ENCODE data around the gene NUPR2.
"Not testable (repeated sequence)": the region's sequence is repeated elsewhere in the genome, so short reads cannot be mapped to it uniquely, and the experiment has no call there.

- not testable (repeated sequence) for TF ChIP-seq CTCF (optimal IDR thresholded peaks at IDR 0.05 in 1 of 3, IDR thresholded peaks at IDR 0.05 in 1 of 3, conservative IDR thresholded peaks at IDR 0.05 in 1 of 3; ENCODE audit: extremely low read depth in 1 of 3, insufficient read depth in 2 of 3, low read length in 3 of 3); EZH2 (IDR thresholded peaks at IDR 0.05; ENCODE audit: low read length)
These were observed 23.8 kb downstream of the NUPR2 start for GRCh38 chr7:56092388-56092787.

All from keratinocyte (primary cell).